BLaER1 treated with 17β-estradiol and CSF1 and Interleukin-3, amounts not matched to agents 10 nM and 100 nM (cell line): Measurements from ENCODE around the gene NECAB2.

Experiments
- H3K27ac ChIP-seq, 11 experiments: shearing (Covaris generic); formaldehyde crosslinking; 2 replicates each; pipeline ENCODE4 v1.8.1; 2022
- H3K27me3 ChIP-seq, 11 experiments: shearing (Covaris generic); formaldehyde crosslinking; 2 replicates each; pipeline ENCODE4 v1.8.1; 2022
- H3K36me3 ChIP-seq, 11 experiments: shearing (Covaris generic); formaldehyde crosslinking; 2 replicates each; pipeline ENCODE4 v1.8.1; 2022
- H3K4me1 ChIP-seq, 10 experiments: shearing (Covaris generic); formaldehyde crosslinking; 2 replicates each; pipeline ENCODE4 v1.8.1; 2022
- H3K4me2 ChIP-seq, 11 experiments: shearing (Covaris generic); formaldehyde crosslinking; 2 replicates each; pipeline ENCODE4 v1.8.1; 2022
- H3K4me3 ChIP-seq, 10 experiments: shearing (Covaris generic); formaldehyde crosslinking; 2 replicates each; pipeline ENCODE4 v1.8.1; 2022
- H3K9ac ChIP-seq, 11 experiments: shearing (Covaris generic); formaldehyde crosslinking; 2 replicates each; pipeline ENCODE4 v1.8.1; 2022
- H3K9me3 ChIP-seq, 11 experiments: shearing (Covaris generic); formaldehyde crosslinking; replicated peaks in 1 of 11; 2 replicates each; pipeline ENCODE4 v1.8.1; 2022
- H4K20me1 ChIP-seq, 11 experiments: shearing (Covaris generic); formaldehyde crosslinking; 2 replicates each; pipeline ENCODE4 v1.8.1; 2022
- Cebpa-rat ChIP-seq, 11 experiments: shearing (Covaris generic); IDR thresholded peaks; 2 replicates each; pipeline ENCODE4 v1.8.1; 2022

NECAB2 gene

GRCh38 chr16:83994703-83995102 lies 26.7 kb downstream of the NECAB2 start:
- peak overlapping the region; percentile 82 to 95 (median 87) for H3K4me2 ChIP-seq
- peaks cover 44 to 51% (median 48%) of the 10 kb centered on the region in 10 experiments for H3K4me1 ChIP-seq
- H4K20me1 ChIP-seq, result no peaks in the 10 kb centered on the region
- peak overlapping the region in 10 of 11 experiments; percentile 49 to 80 (median 72); a peak in 19 of 22 replicates for H3K27ac ChIP-seq
- H3K9me3 ChIP-seq, result peaks cover 0 to 13% (median 0%) of the 10 kb centered on the region in 11 experiments; a peak in 5 of 22 replicates
- peak overlapping the region in 1 of 10 experiments; percentile 29; a peak in 1 of 20 replicates for H3K4me3 ChIP-seq
- H3K27me3 ChIP-seq, result peaks cover 0 to 2% (median 0%) of the 10 kb centered on the region in 11 experiments; a peak in 2 of 22 replicates
- no peak for TF ChIP-seq Cebpa-rat (IDR thresholded peaks at IDR 0.05)
- no peaks in the 10 kb centered on the region for H3K36me3 ChIP-seq
- H3K9ac ChIP-seq, result peak overlapping the region in 10 of 11 experiments; percentile 9 to 59 (median 45); a peak in 14 of 22 replicates

GRCh38 chr16:83995754-83996153 lies 27.7 kb downstream of the NECAB2 start:
- Histone ChIP-seq H3K9me3 (peaks cover 0 to 13% (median 0%) of the 10 kb centered on the region in 11 experiments; a peak in 5 of 22 replicates), H3K36me3 (no peaks in the 10 kb centered on the region), H3K4me1 (peaks cover 44 to 51% (median 48%) of the 10 kb centered on the region in 10 experiments), H3K27me3 (no peaks in the 10 kb centered on the region; a peak in 1 of 22 replicates), H3K27ac (peak overlapping the region in 8 of 11 experiments; percentile 3 to 80 (median 72); a peak in 12 of 22 replicates), H3K4me2 (peak overlapping the region; percentile 82 to 95 (median 87)), H3K9ac (peak overlapping the region in 7 of 11 experiments; percentile 4 to 39 (median 21); a peak in 6 of 22 replicates), H4K20me1 (no peaks in the 10 kb centered on the region), H3K4me3 (peak overlapping the region in 3 of 10 experiments; percentile 26 to 45 (median 42); a peak in 6 of 20 replicates)
- no peak for TF ChIP-seq Cebpa-rat (IDR thresholded peaks at IDR 0.05)

GRCh38 chr16:83996481-83997252 lies 28.6 kb downstream of the NECAB2 start:
- H4K20me1 ChIP-seq, result no peaks in the 10 kb centered on the region
- H3K4me1 ChIP-seq, result peaks cover 44 to 53% (median 48%) of the 10 kb centered on the region in 10 experiments
- no peak overlapping the region for H3K4me3 ChIP-seq
- no peaks in the 10 kb centered on the region for H3K36me3 ChIP-seq
- H3K4me2 ChIP-seq, result peak overlapping the region; percentile 82 to 95 (median 87); a peak in 20 of 22 replicates
- TF ChIP-seq Cebpa-rat (IDR thresholded peaks at IDR 0.05), result no peak
- peaks cover 0 to 10% (median 0%) of the 10 kb centered on the region in 11 experiments; a peak in 5 of 22 replicates for H3K9me3 ChIP-seq
- no peak overlapping the region; a peak in 1 of 22 replicates for H3K27ac ChIP-seq
- H3K9ac ChIP-seq, result no peak overlapping the region; a peak in 1 of 22 replicates
- H3K27me3 ChIP-seq, result no peaks in the 10 kb centered on the region; a peak in 1 of 22 replicates

GRCh38 chr16:83998091-83998490 lies 30.0 kb downstream of the NECAB2 start:
- TF ChIP-seq Cebpa-rat (IDR thresholded peaks at IDR 0.05), result no peak
- H4K20me1 ChIP-seq, result no peaks in the 10 kb centered on the region
- no peaks in the 10 kb centered on the region; a peak in 1 of 22 replicates for H3K27me3 ChIP-seq

GRCh38 chr16:84000989-84001642 lies 33.1 kb downstream of the NECAB2 start:
- no peaks in the 10 kb centered on the region; a peak in 1 of 22 replicates for H3K27me3 ChIP-seq
- no peaks in the 10 kb centered on the region for H3K9me3 ChIP-seq
- peak overlapping the region in 1 of 11 experiments; percentile 18; a peak in 1 of 22 replicates for H3K9ac ChIP-seq
- no peak for TF ChIP-seq Cebpa-rat (IDR thresholded peaks at IDR 0.05)
- 0 out of 22 replicates have a peak, but pooled peaks cover 0 to 6% (median 0%) of the 10 kb centered on the region in 11 experiments for H4K20me1 ChIP-seq
- H3K36me3 ChIP-seq, result no peaks in the 10 kb centered on the region
- no peak overlapping the region for H3K4me2 ChIP-seq
- no peak overlapping the region for H3K4me3 ChIP-seq
- H3K27ac ChIP-seq, result no peak overlapping the region
- peaks cover 9 to 14% (median 10%) of the 10 kb centered on the region in 10 experiments for H3K4me1 ChIP-seq

More at GRCh38 chr16:83998091-83998490, 30.0 kb downstream of the NECAB2 start:
- Histone ChIP-seq H3K4me2 (no peak overlapping the region), H3K4me1 (peaks cover 39 to 45% (median 41%) of the 10 kb centered on the region in 10 experiments), H3K27ac (no peak overlapping the region), H3K9ac (no peak overlapping the region), H3K36me3 (no peaks in the 10 kb centered on the region), H3K4me3 (no peak overlapping the region), H3K9me3 (no peaks in the 10 kb centered on the region)

- H3K4me3 ChIP-seq, result no peak overlapping the region
- H4K20me1 ChIP-seq, result 0 out of 22 replicates have a peak, but pooled peaks cover 0 to 6% (median 0%) of the 10 kb centered on the region in 11 experiments
- no peaks in the 10 kb centered on the region for H3K36me3 ChIP-seq
- no peak overlapping the region for H3K4me2 ChIP-seq
- peaks cover 2 to 8% (median 4%) of the 10 kb centered on the region in 10 experiments; a peak in 18 of 20 replicates for H3K4me1 ChIP-seq
- no peaks in the 10 kb centered on the region for H3K9me3 ChIP-seq
- TF ChIP-seq Cebpa-rat (IDR thresholded peaks at IDR 0.05), result no peak
- no peak overlapping the region for H3K9ac ChIP-seq
- H3K27me3 ChIP-seq, result no peaks in the 10 kb centered on the region; a peak in 1 of 22 replicates
- H3K27ac ChIP-seq, result no peak overlapping the region
Observed at GRCh38 chr16:84001726-84002125, 33.7 kb downstream of the NECAB2 start.

- H3K4me1 ChIP-seq, result peaks cover 0 to 3% (median 0%) of the 10 kb centered on the region in 10 experiments; a peak in 2 of 20 replicates
- no peaks in the 10 kb centered on the region for H3K9me3 ChIP-seq
- H3K9ac ChIP-seq, result no peak overlapping the region
- H3K4me3 ChIP-seq, result no peak overlapping the region
- no peak overlapping the region for H3K27ac ChIP-seq
- H3K27me3 ChIP-seq, result no peaks in the 10 kb centered on the region; a peak in 1 of 22 replicates
- no peaks in the 10 kb centered on the region for H3K36me3 ChIP-seq
- H3K4me2 ChIP-seq, result no peak overlapping the region
- TF ChIP-seq Cebpa-rat (IDR thresholded peaks at IDR 0.05), result no peak
- H4K20me1 ChIP-seq, result 0 out of 22 replicates have a peak, but pooled peaks cover 0 to 6% (median 0%) of the 10 kb centered on the region in 11 experiments
Observed at GRCh38 chr16:84003038-84003437, 35.0 kb downstream of the NECAB2 start.

GRCh38 chr16:84004442-84004841 lies 36.4 kb downstream of the NECAB2 start:
- H3K9me3 ChIP-seq, result no peaks in the 10 kb centered on the region
- H3K4me2 ChIP-seq, result no peak overlapping the region
- no peak overlapping the region for H3K9ac ChIP-seq
- H4K20me1 ChIP-seq, result 0 out of 22 replicates have a peak, but pooled peaks cover 0 to 6% (median 0%) of the 10 kb centered on the region in 11 experiments
- peaks cover 0 to 3% (median 0%) of the 10 kb centered on the region in 10 experiments; a peak in 1 of 20 replicates for H3K4me1 ChIP-seq
- no peak overlapping the region for H3K27ac ChIP-seq
- H3K4me3 ChIP-seq, result no peak overlapping the region
- H3K36me3 ChIP-seq, result no peaks in the 10 kb centered on the region
- TF ChIP-seq Cebpa-rat (IDR thresholded peaks at IDR 0.05), result no peak
- no peaks in the 10 kb centered on the region; a peak in 1 of 22 replicates for H3K27me3 ChIP-seq
